Stimulated activated CD4-positive, alpha-beta T cell treated with anti-CD3 and anti-CD28 coated beads, Interleukin-15, amount 100 ng/mL, for 24 hours (primary cell): ENCODE measurements around the gene KCND1.

Experiments
- DNase-seq: peaks from one replicate; pipeline ENCODE4 v3.0.0-alpha.2; 2020

The KCND1 gene

GRCh38 chrX:48974033-48974432, 2.4 kb upstream of the KCND1 start:
- no peak for DNase-seq

GRCh38 chrX:48972220-48973164, 848 bp upstream of the KCND1 start:
- DNase-seq: peak; percentile 49

GRCh38 chrX:48969471-48969870, 2.2 kb downstream of the KCND1 start:
- DNase-seq: no peak

DNA sequence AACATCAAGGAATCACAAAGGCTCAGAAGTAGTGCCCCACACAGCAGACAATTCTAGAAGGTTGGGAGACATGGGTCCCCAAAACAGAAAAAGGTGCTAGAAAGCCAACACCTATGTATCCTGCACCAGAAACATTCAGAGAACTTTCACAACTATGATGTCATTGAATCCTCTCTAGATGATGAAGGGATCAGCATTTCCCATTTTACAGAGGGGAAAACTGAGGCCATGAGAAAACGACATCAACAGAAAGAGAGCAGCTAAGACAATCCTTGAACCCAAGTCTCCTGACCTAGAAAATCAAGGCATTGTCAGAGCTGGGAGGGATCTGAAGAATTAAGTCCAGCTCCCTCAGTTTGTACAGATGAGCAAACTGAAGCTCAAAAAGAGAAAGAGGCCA, 3.3 kb downstream of the KCND1 start:
- DNase-seq: no peak

GRCh38 chrX:48966796-48967579, 4.7 kb downstream of the KCND1 start:
- no peak for DNase-seq

- no peak for DNase-seq
Measured at GRCh38 chrX:48965959-48966358, 5.7 kb downstream of the KCND1 start.

GRCh38 chrX:48961585-48962091, 10.0 kb downstream of the KCND1 start:
- DNase-seq: no peak

DNA sequence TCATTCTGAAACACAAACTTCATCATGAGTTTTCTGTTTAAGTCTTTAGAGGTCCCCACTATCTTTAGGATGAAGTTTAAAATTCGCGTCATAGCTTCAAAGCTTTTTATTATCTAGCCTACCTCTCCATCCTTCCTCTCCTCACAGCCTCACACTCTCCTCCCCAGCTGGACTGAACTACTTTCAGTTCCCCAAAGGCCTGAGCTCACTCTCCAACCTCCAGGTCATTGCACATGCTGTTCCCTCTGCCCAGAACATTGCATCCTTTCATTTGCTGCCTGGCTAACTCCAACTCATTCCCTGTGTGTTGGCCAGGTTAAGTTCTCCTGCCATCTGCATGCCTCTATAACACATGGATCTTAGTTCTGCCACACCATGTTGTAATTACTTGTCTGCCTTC, 11.4 kb downstream of the KCND1 start:
- DNase-seq: no peak

DNA sequence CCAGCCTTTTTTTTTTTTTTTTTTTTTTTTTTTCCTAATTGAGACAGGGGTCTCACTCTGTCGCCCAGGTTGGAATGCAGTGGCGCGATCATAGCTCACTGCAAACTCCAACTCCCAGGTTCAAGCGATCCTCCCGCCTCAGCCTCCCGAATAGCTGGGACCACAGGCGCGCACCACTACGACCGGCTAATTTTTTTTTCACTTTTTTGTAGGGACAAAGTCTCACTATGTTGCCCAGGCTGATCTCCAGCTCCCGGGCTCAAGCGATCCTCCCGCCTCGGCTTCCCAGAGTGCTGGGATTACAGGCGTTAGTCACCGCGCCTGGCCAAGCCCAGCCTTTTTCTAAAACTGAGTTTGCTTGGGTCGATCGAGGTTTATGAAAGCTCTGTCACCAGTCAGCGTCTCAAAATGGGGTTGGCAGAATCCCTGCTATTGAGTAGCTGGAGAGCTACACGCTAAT, 13.0 kb downstream of the KCND1 start:
- DNase-seq: peak; percentile 19

DNA sequence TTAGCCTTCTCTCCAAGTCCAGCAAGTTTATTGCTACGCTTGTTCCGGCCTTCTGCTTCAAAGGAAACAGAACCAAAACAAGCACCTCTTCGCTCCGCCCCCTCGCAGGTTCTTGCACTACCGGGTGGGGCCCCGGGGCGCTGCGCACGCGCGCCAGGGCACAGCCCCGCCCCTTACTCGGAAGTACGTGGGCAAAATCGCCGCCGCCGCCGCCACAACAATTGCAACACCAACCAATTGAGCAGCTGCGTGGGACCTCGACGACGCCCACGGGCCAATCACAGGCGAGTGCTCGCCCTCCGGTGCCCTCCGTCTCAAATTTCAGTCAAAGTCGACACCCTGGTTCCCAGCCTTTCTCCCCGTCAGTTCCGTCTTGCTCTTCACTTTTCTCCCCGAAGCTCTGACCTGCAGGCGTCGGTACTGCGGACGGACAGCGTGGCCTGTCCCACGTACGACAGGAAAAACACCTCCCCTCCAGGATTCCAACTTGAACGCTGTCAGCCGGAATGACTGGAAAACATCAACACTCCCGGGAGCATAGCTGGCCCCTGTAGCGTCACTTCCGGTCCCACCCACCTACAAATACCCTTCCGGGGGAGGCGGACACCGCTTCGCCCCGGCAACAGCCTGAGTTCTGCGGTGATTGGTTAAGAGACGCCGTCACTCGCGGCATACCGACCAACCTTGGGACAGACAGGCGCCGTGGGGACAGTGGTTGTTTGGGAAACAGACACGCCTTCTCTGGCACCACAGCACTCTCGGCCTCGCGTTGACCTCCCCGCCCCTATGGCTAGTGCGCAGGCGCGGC, 13.6 kb downstream of the KCND1 start:
- DNase-seq: peak; percentile 93

DNA sequence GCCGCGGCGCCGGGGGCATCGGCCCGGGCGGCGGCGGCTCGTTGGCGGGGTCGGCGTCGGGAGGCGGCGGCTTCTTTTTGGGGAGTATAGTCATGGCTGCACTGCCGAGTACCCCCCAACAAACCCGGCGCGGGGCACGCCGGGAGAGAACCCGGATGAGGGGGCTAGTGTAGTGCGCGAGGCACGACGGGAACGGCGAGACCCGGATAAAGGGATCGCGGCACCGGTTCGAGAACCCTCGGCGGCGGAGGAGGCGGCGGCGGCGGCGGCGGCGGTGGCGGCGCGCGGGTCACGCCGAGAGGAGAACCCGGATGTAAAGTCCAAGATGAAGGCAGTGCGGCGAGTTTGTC, 14.2 kb downstream of the KCND1 start, which contains the start of gene OTUD5:
TSS of gene OTUD5 (minus strand) at position 131 of the 350 bp plus-strand sequence. CDS start at position 94, 37 bp downstream.
- peak; percentile 79 for DNase-seq

- DNase-seq: peak; percentile 60
Measured at GRCh38 chrX:48956728-48957414, 14.8 kb downstream of the KCND1 start.

GRCh38 chrX:48948589-48948988, 23.1 kb downstream of the KCND1 start:
- no peak for DNase-seq

- peak; percentile 50 for DNase-seq
Measured at GRCh38 chrX:48945517-48946348, 25.9 kb downstream of the KCND1 start.

DNA sequence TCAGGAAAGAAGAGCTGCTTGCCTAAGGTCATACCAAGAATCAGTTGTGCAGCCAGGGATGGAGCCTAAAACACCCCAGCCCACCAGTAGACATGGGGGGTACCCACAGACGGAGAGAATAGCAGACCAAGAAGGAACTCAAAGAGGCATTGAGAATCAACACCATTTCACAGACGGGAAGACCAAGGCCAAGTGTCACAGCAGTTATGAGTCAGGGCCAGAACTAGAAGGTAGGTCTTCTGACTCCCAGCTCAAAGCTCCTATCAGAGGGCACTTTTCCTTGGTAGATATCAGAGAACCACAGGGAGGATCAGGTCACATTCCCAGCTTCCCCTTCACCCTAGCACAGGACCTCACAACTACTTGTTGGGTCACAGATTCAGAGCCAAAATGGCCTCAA, 28.7 kb downstream of the KCND1 start:
- DNase-seq: no peak

- no peak for DNase-seq
Measured at GRCh38 chrX:48940404-48940955, 31.2 kb downstream of the KCND1 start.

DNA sequence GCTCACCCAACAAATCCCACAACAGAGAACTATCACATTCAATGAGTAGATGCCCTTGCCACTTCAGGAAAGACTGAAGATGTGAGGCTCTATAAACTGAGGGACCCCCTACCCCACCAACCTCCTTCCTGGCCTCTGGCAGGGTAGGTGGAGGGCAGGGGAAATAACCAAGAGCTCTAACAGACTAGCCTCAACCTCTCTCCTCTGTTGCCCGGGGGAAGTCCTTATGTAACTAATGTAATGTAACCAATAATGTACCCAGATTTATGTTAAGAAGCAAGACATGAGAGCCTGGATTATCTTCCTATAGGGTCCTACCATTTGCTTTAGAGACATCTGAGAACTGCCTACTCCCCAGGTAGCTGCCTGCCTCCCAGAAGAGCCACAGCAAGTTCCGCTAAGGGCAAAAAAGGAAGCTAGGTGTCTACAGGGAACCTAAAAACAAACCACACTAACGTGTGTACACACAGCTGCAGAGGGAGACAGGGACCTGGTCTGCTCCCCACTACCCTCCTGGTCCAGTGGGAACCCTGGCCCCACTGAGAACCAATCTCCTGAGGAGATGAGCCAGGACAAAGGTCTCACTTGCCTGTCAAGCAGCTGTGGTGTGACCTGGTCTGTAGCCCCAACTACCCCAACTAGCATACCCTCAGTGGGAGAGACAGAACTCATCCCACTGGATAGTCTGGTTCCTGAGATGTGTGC, 32.0 kb downstream of the KCND1 start:
- no peak for DNase-seq

GRCh38 chrX:48938721-48939425, 32.8 kb downstream of the KCND1 start:
- peak; percentile 82 for DNase-seq
